ENCODE measurements around the gene OSBPL10.

DNA sequence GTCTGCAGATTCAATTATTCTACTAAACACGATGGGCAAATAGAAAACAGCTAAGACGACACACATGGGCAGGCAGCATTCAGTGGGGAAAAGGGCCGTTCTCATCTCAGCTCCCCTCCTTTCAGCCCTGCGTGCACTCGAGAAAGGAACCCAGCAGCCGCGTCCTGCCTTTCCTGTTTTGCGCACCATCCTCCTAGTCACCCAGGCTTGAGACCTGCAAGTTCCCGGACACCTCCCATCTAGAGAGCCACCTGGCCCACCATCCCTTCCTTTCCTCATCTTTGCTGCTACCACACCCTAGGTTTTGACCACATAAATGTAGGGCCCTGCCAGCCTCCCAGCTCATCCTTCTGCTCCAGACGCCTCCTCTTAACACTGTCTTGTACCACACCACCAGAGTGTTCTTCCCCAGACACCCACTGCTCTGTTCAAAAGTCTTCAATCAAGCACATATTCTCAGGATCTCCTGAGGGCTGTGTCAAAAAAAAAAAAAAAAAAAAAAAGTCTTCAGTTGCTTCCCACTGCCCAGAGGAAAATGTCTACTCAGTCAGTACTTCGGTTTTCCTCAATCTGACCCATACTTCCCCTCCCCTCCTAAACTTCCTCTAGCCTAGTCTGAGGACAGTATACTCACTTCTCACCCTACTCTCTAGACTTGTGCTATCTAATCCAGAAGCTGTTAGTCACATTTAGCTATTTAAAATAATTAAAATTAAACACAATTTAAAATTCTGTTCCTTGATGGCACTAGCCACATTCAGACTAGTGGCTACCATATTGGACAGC, 266.4 kb downstream of the OSBPL10 start:
- TF ChIP-seq POLR2AphosphoS5 (IDR thresholded peaks at IDR 0.05; ENCODE audit: low read depth, low read length): no peak
- no peak for TF ChIP-seq POLR2A (IDR thresholded peaks at IDR 0.05; ENCODE audit: low read depth, low read length)
- TF ChIP-seq PAX5 (IDR thresholded peaks at IDR 0.05; ENCODE audit: insufficient read depth, low read length, severe bottlenecking): no peak
- no peak for TF ChIP-seq TAF1 (IDR thresholded peaks at IDR 0.05; ENCODE audit: low read depth, low read length)
- TF ChIP-seq SPI1 (IDR thresholded peaks at IDR 0.05; ENCODE audit: low read depth, low read length): no peak
